Measurements from ENCODE around the gene SUSD2.
"Not testable (repeated sequence)": the region's sequence is repeated elsewhere in the genome, so short reads cannot be mapped to it uniquely, and the experiment has no call there.

Gene SUSD2

DNA sequence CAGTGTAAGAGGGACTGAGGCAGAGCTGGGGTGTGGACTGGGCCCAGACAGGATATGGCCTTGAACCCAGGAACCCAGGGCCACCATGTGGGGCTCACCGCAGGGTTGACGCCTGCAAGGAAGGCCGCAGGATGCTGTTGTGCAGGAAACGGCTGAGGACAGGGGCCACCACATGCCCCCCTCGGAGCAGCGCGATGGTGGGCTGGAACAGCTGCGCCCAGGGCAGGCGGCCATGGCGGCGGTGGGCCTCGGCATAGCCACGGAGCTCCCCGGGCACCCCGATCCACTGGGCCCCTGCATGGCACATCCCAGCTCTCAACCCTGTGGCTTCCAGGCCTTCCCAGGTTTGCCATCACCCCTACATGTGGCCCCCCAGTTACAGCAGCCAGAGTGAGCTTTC, 51.4 kb downstream of the SUSD2 start:
- TF ChIP-seq, protein P1, sequence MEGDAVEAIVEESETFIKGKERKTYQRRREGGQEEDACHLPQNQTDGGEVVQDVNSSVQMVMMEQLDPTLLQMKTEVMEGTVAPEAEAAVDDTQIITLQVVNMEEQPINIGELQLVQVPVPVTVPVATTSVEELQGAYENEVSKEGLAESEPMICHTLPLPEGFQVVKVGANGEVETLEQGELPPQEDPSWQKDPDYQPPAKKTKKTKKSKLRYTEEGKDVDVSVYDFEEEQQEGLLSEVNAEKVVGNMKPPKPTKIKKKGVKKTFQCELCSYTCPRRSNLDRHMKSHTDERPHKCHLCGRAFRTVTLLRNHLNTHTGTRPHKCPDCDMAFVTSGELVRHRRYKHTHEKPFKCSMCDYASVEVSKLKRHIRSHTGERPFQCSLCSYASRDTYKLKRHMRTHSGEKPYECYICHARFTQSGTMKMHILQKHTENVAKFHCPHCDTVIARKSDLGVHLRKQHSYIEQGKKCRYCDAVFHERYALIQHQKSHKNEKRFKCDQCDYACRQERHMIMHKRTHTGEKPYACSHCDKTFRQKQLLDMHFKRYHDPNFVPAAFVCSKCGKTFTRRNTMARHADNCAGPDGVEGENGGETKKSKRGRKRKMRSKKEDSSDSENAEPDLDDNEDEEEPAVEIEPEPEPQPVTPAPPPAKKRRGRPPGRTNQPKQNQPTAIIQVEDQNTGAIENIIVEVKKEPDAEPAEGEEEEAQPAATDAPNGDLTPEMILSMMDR (conservative IDR thresholded peaks at IDR 0.05; ENCODE audit: low read depth, low read length) = no peak
- no peak overlapping the region for H3K4me3 ChIP-seq (ENCODE audit: low read length)
- no peak for DNase-seq (ENCODE audit: low read depth)

DNA sequence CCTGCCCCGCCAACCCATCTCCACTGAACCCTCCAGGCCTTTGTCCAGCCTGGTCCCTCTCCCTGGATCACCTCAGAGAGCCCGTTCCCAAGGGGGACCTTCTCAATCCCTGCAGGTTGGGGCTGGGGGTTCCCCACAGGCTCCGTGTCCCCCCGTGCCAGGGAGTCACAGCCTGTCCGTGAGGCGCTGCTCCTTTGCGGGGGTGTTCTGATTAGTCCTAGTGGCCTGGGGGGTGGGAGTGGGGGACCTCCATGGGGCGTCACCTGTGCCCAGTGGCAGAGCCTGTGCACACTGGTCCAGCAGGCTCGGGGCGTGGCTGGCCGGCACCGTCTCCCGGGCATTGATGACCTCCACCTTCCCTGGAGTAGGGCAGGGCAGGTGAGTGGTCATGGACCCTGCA, 51.9 kb downstream of the SUSD2 start:
- TF ChIP-seq, protein P1 (conservative IDR thresholded peaks at IDR 0.05; ENCODE audit: low read depth, low read length) = no peak
- H3K4me3 ChIP-seq (ENCODE audit: low read length) = no peak overlapping the region
- DNase-seq (ENCODE audit: low read depth) = no peak

DNA sequence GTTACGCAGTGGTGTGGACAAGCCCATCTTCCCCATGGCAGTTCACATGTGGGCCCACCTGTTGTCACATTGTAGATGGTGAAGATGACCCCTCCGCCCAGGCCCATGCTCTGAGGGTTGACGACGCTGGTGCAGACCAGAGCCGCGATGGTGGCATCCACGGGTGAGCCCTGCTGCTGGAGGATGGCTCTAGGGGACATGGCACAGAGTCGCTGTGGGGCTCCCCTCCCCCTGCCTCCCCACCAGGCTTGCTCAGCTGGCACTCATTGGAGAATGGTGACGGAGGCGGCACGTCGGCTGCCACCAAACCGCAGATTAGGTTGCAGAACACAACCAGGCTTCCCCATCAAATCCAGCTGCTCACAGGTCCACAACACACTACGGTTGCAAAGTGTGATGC, 52.5 kb downstream of the SUSD2 start:
- no peak overlapping the region for H3K4me3 ChIP-seq (ENCODE audit: low read length)
- no peak for DNase-seq (ENCODE audit: low read depth)
- TF ChIP-seq, protein P1 (conservative IDR thresholded peaks at IDR 0.05; ENCODE audit: low read depth, low read length) = no peak

DNA sequence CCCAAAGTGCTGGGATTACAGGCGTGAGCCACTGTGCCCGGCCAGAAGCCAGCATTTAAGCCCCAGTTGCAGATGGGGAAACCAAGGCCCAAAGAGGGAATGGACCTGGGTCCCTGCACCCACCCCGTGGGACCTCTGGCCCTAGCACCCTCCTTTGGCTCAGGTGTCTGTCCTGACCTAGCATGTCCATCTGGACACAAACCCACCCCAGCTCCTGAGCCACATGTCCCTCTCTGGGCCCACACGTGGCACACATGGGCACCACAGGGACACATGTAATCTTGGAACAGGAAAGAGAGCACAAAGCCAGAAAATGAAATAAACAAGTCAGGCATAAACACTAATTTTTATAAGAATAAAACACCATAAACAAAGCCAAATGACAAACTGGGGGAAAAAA, 54.0 kb downstream of the SUSD2 start:
- no peak for DNase-seq (ENCODE audit: low read depth)
- H3K4me3 ChIP-seq (ENCODE audit: low read length) = no peak overlapping the region
- TF ChIP-seq, protein P1 (conservative IDR thresholded peaks at IDR 0.05; ENCODE audit: low read depth, low read length) = no peak

DNA sequence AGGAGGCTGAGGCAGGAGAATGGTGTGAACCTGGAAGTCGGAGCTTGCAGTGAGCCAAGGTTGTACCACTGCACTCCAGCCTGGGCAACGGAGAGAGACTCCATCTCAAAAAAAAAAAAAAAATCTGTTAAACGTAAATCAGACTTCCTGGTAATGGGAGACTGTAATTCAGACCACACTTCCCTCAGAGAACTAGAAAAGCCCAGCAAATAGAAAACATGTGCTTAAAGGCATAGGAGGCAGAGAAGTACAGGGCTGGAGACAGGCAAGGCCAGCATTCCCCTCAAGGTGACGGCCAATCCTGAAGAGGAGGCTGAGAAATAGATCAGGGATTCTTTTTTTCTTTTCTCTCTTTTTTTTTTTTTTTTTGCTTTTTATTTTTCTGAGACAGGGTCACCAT, 55.4 kb downstream of the SUSD2 start:
- TF ChIP-seq, protein P1 (conservative IDR thresholded peaks at IDR 0.05; ENCODE audit: low read depth, low read length) = no peak
- DNase-seq (ENCODE audit: low read depth) = no peak

DNA sequence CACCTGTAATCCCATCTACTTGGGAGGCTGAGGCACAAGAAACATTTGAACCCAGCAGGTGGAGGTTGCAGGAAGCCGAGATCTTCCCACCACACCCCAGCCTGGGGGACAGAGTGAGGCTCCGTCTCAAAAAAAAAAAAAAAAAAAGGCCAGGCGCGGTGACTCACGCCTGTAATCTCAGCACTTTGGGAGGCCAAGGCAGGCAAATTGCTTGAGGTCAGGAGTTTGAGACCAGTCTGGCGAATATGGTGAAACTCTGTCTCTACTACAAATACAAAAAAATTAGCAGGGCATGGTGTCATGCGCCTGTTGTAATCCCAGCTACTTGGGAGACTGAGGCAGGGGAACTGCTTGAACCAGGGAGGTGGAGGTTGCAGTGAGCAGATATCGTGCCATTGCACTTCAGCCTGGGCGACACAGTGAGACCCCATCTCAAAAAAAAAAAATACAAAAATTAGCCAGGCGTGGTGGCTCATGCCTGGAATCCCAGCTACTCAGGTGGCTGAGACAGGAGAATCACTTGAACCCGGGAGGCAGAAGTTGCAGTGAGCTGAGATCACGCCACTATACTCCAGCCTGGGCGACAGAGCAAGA, 56.9 kb downstream of the SUSD2 start:
- not testable (repeated sequence) for DNase-seq (ENCODE audit: low read depth); H3K4me3 ChIP-seq (ENCODE audit: low read length)

More for the DNA sequence above, 55.4 kb downstream of the SUSD2 start:
- no peak overlapping the region for H3K4me3 ChIP-seq (ENCODE audit: low read length)
